Thymus (tissue), 11 donors: ENCODE measurements around the gene CDC73. TPM values are rescaled to one million over a fixed set of nuclear protein-coding genes. Genes with fewer than 3 reads are reported as not detected.

Source experiments
- DNase-seq, 9 donors: peaks; one replicate each; pipeline ENCODE4 v3.0.0-alpha.2; 2013; ENCODE audit warnings: low spot score in 9 of 9, low read depth in 6 of 9, missing footprints in 1 of 9
- H3K27ac ChIP-seq, 2 donors: one replicate each; pipeline ENCODE4 v1.5.1; 2013; ENCODE audit warnings: control low read depth in 1 of 2, low read depth in 1 of 2, low read length in 1 of 2, mild to moderate bottlenecking in 1 of 2, moderate library complexity in 1 of 2
- H3K27me3 ChIP-seq, 2 donors: one replicate each; pipeline ENCODE4 v1.5.1; 2013; ENCODE audit warnings: low read length in 1 of 2; ENCODE audit not compliant: control insufficient read depth in 2 of 2, insufficient read depth in 1 of 2
- H3K36me3 ChIP-seq, 2 donors: one replicate each; pipeline ENCODE4 v1.5.1; 2013; ENCODE audit warnings: low read length in 1 of 2, mild to moderate bottlenecking in 1 of 2, moderate library complexity in 1 of 2; ENCODE audit not compliant: control insufficient read depth in 2 of 2, insufficient read depth in 2 of 2
- H3K4me1 ChIP-seq, 2 donors: one replicate each; pipeline ENCODE4 v1.5.1; 2013; ENCODE audit warnings: low read length in 2 of 2; ENCODE audit not compliant: control insufficient read depth in 2 of 2, insufficient read depth in 2 of 2
- H3K4me3 ChIP-seq, 2 donors: one replicate each; pipeline ENCODE4 v1.5.1; 2013; ENCODE audit warnings: low read length in 2 of 2, control low read depth in 1 of 2, mild to moderate bottlenecking in 1 of 2
- H3K9me3 ChIP-seq, 2 donors: one replicate each; pipeline ENCODE4 v1.5.1; 2013; ENCODE audit warnings: low read length in 1 of 2, mild to moderate bottlenecking in 1 of 2; ENCODE audit not compliant: control insufficient read depth in 2 of 2, insufficient read depth in 1 of 2
- WGBS: extraction: QIAGEN DNeasy Blood & Tissue Kit; methylation state at CpG from one replicate; pipeline ENCODE4 v1.1.7; 2013; 5-methylcytosine and 5-hydroxymethylcytosine counted together
- polyA plus RNA-seq: library from polyadenylated mRNA; stranded (reverse); fragments of 200-250 nt; gene quantifications from one replicate; pipeline ENCODE4 v1.2.3, GENCODE V29; 2013
- total RNA-seq: library from RNA; stranded (reverse); fragments of 120-200 nt; gene quantifications from one replicate; pipeline ENCODE4 v1.2.4, GENCODE V29; 2013
- donor health status: healthy.

CDC73 gene
- total and polyA plus RNA-seq, 2 donors: 14.4 to 17.1 TPM

- Histone ChIP-seq H3K27me3 (no peaks in the 10 kb centered on the region), H3K9me3 (no peaks in the 10 kb centered on the region), H3K4me1 (peaks cover 0 to 8% of the 10 kb centered on the region in 2 donors), H3K4me3 (no peak overlapping the region), H3K36me3 (no peaks in the 10 kb centered on the region), H3K27ac (no peak overlapping the region)
- WGBS: 97% methylated on average over 4 of the region's 4 CpGs
- no peak for DNase-seq
Observed at GRCh38 chr1:193118803-193119730, 2.8 kb upstream of the CDC73 start.

- no peak overlapping the region for H3K4me3 ChIP-seq
- H3K4me1 ChIP-seq: peaks cover 0 to 8% of the 10 kb centered on the region in 2 donors
- WGBS: 91% methylated on average over 6 of the region's 6 CpGs
- peaks cover 0 to 8% of the 10 kb centered on the region in 2 donors for H3K36me3 ChIP-seq
- no peak overlapping the region for H3K27ac ChIP-seq
- no peaks in the 10 kb centered on the region for H3K27me3 ChIP-seq
- H3K9me3 ChIP-seq: no peaks in the 10 kb centered on the region
- peak in 1 of 9 donors; percentile 18 for DNase-seq
Observed at GRCh38 chr1:193120604-193121166, 1.1 kb upstream of the CDC73 start.

GRCh38 chr1:193123751-193124150 lies 1.9 kb downstream of the CDC73 start:
- no peak for DNase-seq
- no peak overlapping the region for H3K4me3 ChIP-seq

GRCh38 chr1:193125369-193125768 lies 3.5 kb downstream of the CDC73 start:
- H3K27ac ChIP-seq: no peak overlapping the region
- H3K4me1 ChIP-seq: peaks cover 0 to 8% of the 10 kb centered on the region in 2 donors
- H3K36me3 ChIP-seq: peaks cover 0 to 33% of the 10 kb centered on the region in 2 donors
- WGBS: 97% methylated on average over 6 of the region's 6 CpGs
- no peak for DNase-seq
- H3K9me3 ChIP-seq: no peaks in the 10 kb centered on the region
- no peak overlapping the region for H3K4me3 ChIP-seq
- H3K27me3 ChIP-seq: no peaks in the 10 kb centered on the region

More at GRCh38 chr1:193123751-193124150, 1.9 kb downstream of the CDC73 start:
- H3K9me3 ChIP-seq: no peaks in the 10 kb centered on the region
- no peak overlapping the region for H3K27ac ChIP-seq
- no peaks in the 10 kb centered on the region for H3K27me3 ChIP-seq
- peaks cover 0 to 21% of the 10 kb centered on the region in 2 donors for H3K36me3 ChIP-seq
- H3K4me1 ChIP-seq: peaks cover 0 to 8% of the 10 kb centered on the region in 2 donors

- 97% methylated on average over 2 of the region's 2 CpGs for WGBS
- H3K4me3 ChIP-seq: no peak overlapping the region
- H3K36me3 ChIP-seq: peaks cover 15 to 57% of the 10 kb centered on the region in 2 donors
- H3K27me3 ChIP-seq: no peaks in the 10 kb centered on the region
- H3K4me1 ChIP-seq: no peaks in the 10 kb centered on the region
- no peaks in the 10 kb centered on the region for H3K9me3 ChIP-seq
- no peak overlapping the region for H3K27ac ChIP-seq
- no peak for DNase-seq
Observed at GRCh38 chr1:193131266-193131860, 9.5 kb downstream of the CDC73 start.

- Histone ChIP-seq H3K27ac (no peak overlapping the region), H3K4me3 (no peak overlapping the region), H3K27me3 (no peaks in the 10 kb centered on the region), H3K4me1 (no peaks in the 10 kb centered on the region), H3K36me3 (peaks cover 15 to 55% of the 10 kb centered on the region in 2 donors), H3K9me3 (no peaks in the 10 kb centered on the region)
- WGBS: 97% methylated on average over 7 of the region's 7 CpGs
- no peak for DNase-seq
Observed at GRCh38 chr1:193140254-193140653, 18.4 kb downstream of the CDC73 start.

GRCh38 chr1:193141804-193142203 lies 20.0 kb downstream of the CDC73 start:
- Histone ChIP-seq H3K9me3 (no peaks in the 10 kb centered on the region), H3K27ac (no peak overlapping the region), H3K4me3 (no peak overlapping the region), H3K36me3 (peaks cover 9 to 53% of the 10 kb centered on the region in 2 donors), H3K4me1 (no peaks in the 10 kb centered on the region), H3K27me3 (no peaks in the 10 kb centered on the region)
- WGBS: 52% methylated on average over 3 of the region's 3 CpGs
- peak in 2 of 9 donors; percentile 7 to 30 for DNase-seq

- Histone ChIP-seq H3K4me3 (no peak overlapping the region), H3K36me3 (peaks cover 9 to 50% of the 10 kb centered on the region in 2 donors), H3K4me1 (no peaks in the 10 kb centered on the region), H3K9me3 (no peaks in the 10 kb centered on the region), H3K27me3 (no peaks in the 10 kb centered on the region), H3K27ac (no peak overlapping the region)
- 92% methylated on average over 2 of the region's 2 CpGs for WGBS
- no peak for DNase-seq
Observed at GRCh38 chr1:193142409-193142808, 20.6 kb downstream of the CDC73 start.

GRCh38 chr1:193143285-193143684 lies 21.5 kb downstream of the CDC73 start:
- peak in 2 of 9 donors; percentile 20 to 28 for DNase-seq
- no peaks in the 10 kb centered on the region for H3K27me3 ChIP-seq
- WGBS: 92% methylated on average over 1 of the region's 1 CpG
- no peak overlapping the region for H3K4me3 ChIP-seq
- H3K36me3 ChIP-seq: peaks cover 9 to 47% of the 10 kb centered on the region in 2 donors
- no peaks in the 10 kb centered on the region for H3K4me1 ChIP-seq
- H3K27ac ChIP-seq: no peak overlapping the region
- H3K9me3 ChIP-seq: no peaks in the 10 kb centered on the region
